Neural progenitor cell (in vitro differentiated cells): ENCODE measurements around the gene PNPT1. TPM values are rescaled to one million over a fixed set of nuclear protein-coding genes. Genes with fewer than 3 reads are reported as not detected.
"Not testable (repeated sequence)": the region's sequence is repeated elsewhere in the genome, so short reads cannot be mapped to it uniquely, and the experiment has no call there.

ENCODE experiments used
- DNase-seq: peaks from one replicate; pipeline ENCODE4 v3.0.0-alpha.2; 2016; ENCODE audit warnings: low spot score
- H2AFZ ChIP-seq: fragments of 200-600 bp; sonication (generic); replicated peaks from 2 replicates; pipeline ENCODE4 v1.6.1; 2016; ENCODE audit warnings: antibody characterized with exemption
- H3F3A ChIP-seq: fragments of 200-600 bp; sonication (generic); 2 replicates; pipeline ENCODE4 v1.6.1; 2016; ENCODE audit warnings: antibody characterized with exemption, low read depth
- H3K27ac ChIP-seq: fragments of 200-600 bp; sonication (generic); 2 replicates; pipeline ENCODE4 v1.5.1; 2016; ENCODE audit warnings: mild to moderate bottlenecking
- H3K27me3 ChIP-seq: fragments of 200-600 bp; sonication (generic); 2 replicates; pipeline ENCODE4 v1.6.1; 2016; ENCODE audit warnings: mild to moderate bottlenecking, moderate library complexity
- H3K36me3 ChIP-seq: fragments of 200-600 bp; sonication (generic); 2 replicates; pipeline ENCODE4 v1.5.1; 2016
- H3K4me1 ChIP-seq: fragments of 200-600 bp; sonication (generic); 2 replicates; pipeline ENCODE4 v1.6.1; 2016; ENCODE audit warnings: mixed run types
- H3K4me2 ChIP-seq: fragments of 200-600 bp; sonication (generic); 2 replicates; pipeline ENCODE4 v1.6.1; 2016
- H3K4me3 ChIP-seq: fragments of 200-600 bp; sonication (generic); 2 replicates; pipeline ENCODE4 v1.5.1; 2016
- H3K79me2 ChIP-seq: fragments of 200-600 bp; sonication (generic); 2 replicates; pipeline ENCODE4 v1.6.1; 2016; ENCODE audit warnings: low read depth
- H3K9ac ChIP-seq: fragments of 200-600 bp; sonication (generic); 2 replicates; pipeline ENCODE4 v1.6.1; 2016
- H3K9me3 ChIP-seq: fragments of 200-600 bp; sonication (generic); 2 replicates; pipeline ENCODE4 v1.5.1; 2016; ENCODE audit warnings: low read depth
- H4K20me1 ChIP-seq: fragments of 200-600 bp; sonication (generic); 2 replicates; pipeline ENCODE4 v1.6.1; 2016; ENCODE audit warnings: low read depth
- H3K27ac Mint-ChIP-seq: 3 replicates; pipeline ENCODE4 v1.8.0; 2021; ENCODE audit warnings: mixed read lengths
- H3K27me3 Mint-ChIP-seq: 2 replicates; pipeline ENCODE4 v1.8.0; 2022; ENCODE audit warnings: low read depth, mild to moderate bottlenecking, inconsistent platforms, moderate library complexity, mixed read lengths; ENCODE audit not compliant: insufficient read depth
- H3K36me3 Mint-ChIP-seq: 3 replicates; pipeline ENCODE4 v1.8.0; 2021; ENCODE audit warnings: mixed read lengths
- H3K4me1 Mint-ChIP-seq: 3 replicates; pipeline ENCODE4 v1.8.0; 2021; ENCODE audit warnings: mixed read lengths
- H3K4me3 Mint-ChIP-seq: 3 replicates; pipeline ENCODE4 v1.8.0; 2021; ENCODE audit warnings: mild to moderate bottlenecking, moderate library complexity, mixed read lengths
- H3K9me3 Mint-ChIP-seq: 3 replicates; pipeline ENCODE4 v1.8.0; 2020; ENCODE audit warnings: mixed read lengths
- EZH2 ChIP-seq: fragments of 200-600 bp; sonication (generic); IDR thresholded peaks from 2 replicates; pipeline ENCODE4 v1.6.1; 2017; ENCODE audit warnings: antibody characterized with exemption, mild to moderate bottlenecking, moderate library complexity
- EZH2phosphoT487 ChIP-seq: fragments of 200-600 bp; sonication (generic); IDR thresholded peaks from 2 replicates; pipeline ENCODE4 v1.6.1; 2017; ENCODE audit warnings: antibody characterized with exemption
- total RNA-seq: library from RNA; depleted of rRNA; stranded (reverse); fragments of >200 nt; gene quantifications from 2 replicates; pipeline ENCODE4 v1.2.3, GENCODE V29; 2015; ENCODE audit warnings: low replicate concordance
- TF ChIP-seq, protein P1 (sequence below): fragments of 200-600 bp; sonication (generic); IDR thresholded peaks from 2 replicates; pipeline ENCODE4 v1.5.1; 2017; ENCODE audit warnings: antibody characterized with exemption, mild to moderate bottlenecking

The PNPT1 gene
- total RNA-seq, 1 donor from 2014 or later: 33.5 TPM

DNA sequence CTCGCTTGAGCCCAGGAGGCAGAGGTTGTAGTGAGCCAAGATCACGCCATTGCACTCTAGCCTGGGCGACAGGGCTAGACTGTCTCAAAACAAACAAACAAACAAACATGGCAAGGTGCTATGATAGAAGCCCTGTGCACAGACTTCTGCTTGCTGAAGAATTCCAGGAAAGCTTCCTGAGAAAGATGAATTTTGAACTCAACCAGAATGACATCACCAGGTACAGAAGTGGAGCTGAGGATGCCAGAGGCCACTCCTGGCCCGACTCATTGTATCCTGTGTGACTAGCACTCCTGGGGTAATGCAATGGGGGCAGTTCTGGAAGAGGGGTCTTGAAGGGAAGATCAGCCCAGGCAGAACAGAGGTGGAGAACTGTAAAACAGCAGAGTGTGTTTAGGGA, 22.0 kb upstream of the PNPT1 start:
- Histone ChIP-seq H3K79me2 (no peaks in the 10 kb centered on the region), H3K9me3 (no peaks in the 10 kb centered on the region), H3F3A (no peaks in the 10 kb centered on the region), H3K9ac (no peak overlapping the region), H4K20me1 (no peaks in the 10 kb centered on the region), H3K4me1 (peaks cover 4% of the 10 kb centered on the region), H3K27ac (no peak overlapping the region), H3K4me3 (no peak overlapping the region), H3K4me2 (no peak overlapping the region), H2AFZ (no peak overlapping the region), H3K27me3 (no peaks in the 10 kb centered on the region), H3K36me3 (no peaks in the 10 kb centered on the region)
- Mint-ChIP-seq H3K4me1 (no peaks in the 10 kb centered on the region), H3K4me3 (no peak overlapping the region), H3K9me3 (no peaks in the 10 kb centered on the region), H3K27me3 (peaks cover 10% of the 10 kb centered on the region), H3K27ac (no peak overlapping the region), H3K36me3 (no peaks in the 10 kb centered on the region)
- no peak for TF ChIP-seq EZH2phosphoT487
- TF ChIP-seq EZH2: no peak
- TF ChIP-seq, protein P1, sequence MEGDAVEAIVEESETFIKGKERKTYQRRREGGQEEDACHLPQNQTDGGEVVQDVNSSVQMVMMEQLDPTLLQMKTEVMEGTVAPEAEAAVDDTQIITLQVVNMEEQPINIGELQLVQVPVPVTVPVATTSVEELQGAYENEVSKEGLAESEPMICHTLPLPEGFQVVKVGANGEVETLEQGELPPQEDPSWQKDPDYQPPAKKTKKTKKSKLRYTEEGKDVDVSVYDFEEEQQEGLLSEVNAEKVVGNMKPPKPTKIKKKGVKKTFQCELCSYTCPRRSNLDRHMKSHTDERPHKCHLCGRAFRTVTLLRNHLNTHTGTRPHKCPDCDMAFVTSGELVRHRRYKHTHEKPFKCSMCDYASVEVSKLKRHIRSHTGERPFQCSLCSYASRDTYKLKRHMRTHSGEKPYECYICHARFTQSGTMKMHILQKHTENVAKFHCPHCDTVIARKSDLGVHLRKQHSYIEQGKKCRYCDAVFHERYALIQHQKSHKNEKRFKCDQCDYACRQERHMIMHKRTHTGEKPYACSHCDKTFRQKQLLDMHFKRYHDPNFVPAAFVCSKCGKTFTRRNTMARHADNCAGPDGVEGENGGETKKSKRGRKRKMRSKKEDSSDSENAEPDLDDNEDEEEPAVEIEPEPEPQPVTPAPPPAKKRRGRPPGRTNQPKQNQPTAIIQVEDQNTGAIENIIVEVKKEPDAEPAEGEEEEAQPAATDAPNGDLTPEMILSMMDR: no peak
- no peak for DNase-seq

DNA sequence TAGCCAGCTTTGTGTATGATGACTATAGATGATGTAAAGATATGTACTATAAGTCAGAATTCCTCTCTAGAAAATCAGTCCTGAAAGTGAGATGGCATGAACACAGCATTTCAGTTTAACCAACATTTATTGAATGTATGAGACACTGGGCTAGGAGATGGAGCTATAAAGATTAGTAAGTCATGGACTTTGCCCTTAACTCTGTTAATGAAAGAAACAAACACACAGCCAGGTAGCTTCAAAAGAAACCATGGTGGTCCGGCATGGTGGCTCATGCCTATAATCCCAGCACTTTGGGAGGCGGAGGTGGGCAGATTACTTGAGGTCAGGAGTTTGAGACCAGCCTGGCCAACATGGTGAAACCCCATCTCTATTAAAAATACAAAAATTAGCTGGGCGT, 21.5 kb upstream of the PNPT1 start:
- H3K9me3 ChIP-seq, H3K9me3 Mint-ChIP-seq, H3K36me3 Mint-ChIP-seq, H3K4me3 Mint-ChIP-seq, H3F3A ChIP-seq, H3K27ac Mint-ChIP-seq, H3K4me3 ChIP-seq, H3K4me1 Mint-ChIP-seq, H3K27me3 Mint-ChIP-seq, H3K27ac ChIP-seq, H3K79me2 ChIP-seq, H3K4me2 ChIP-seq, H2AFZ ChIP-seq, H3K36me3 ChIP-seq, H3K9ac ChIP-seq, DNase-seq, H4K20me1 ChIP-seq, H3K4me1 ChIP-seq, H3K27me3 ChIP-seq: not testable (repeated sequence)

- peaks cover 6% of the 10 kb centered on the region for H3K4me1 ChIP-seq
- no peak overlapping the region for H3K4me3 ChIP-seq
- H3K27ac ChIP-seq: no peak overlapping the region
- no peaks in the 10 kb centered on the region for H3K27me3 ChIP-seq
- no peak overlapping the region for H3K9ac ChIP-seq
- no peaks in the 10 kb centered on the region for H3K79me2 ChIP-seq
- Mint-ChIP-seq H3K27me3 (peaks cover 5% of the 10 kb centered on the region), H3K27ac (no peak overlapping the region), H3K4me1 (no peaks in the 10 kb centered on the region), H3K36me3 (no peaks in the 10 kb centered on the region), H3K4me3 (no peak overlapping the region), H3K9me3 (no peaks in the 10 kb centered on the region)
- H3K9me3 ChIP-seq: no peaks in the 10 kb centered on the region
- no peak for TF ChIP-seq EZH2
- TF ChIP-seq EZH2phosphoT487: no peak
- TF ChIP-seq, protein P1: no peak
- H3F3A ChIP-seq: no peaks in the 10 kb centered on the region
- no peak overlapping the region for H3K4me2 ChIP-seq
- peak; percentile 15 for DNase-seq
- H2AFZ ChIP-seq: no peak overlapping the region
- no peaks in the 10 kb centered on the region for H3K36me3 ChIP-seq
- H4K20me1 ChIP-seq: no peaks in the 10 kb centered on the region
Measured at GRCh38 chr2:55712477-55713060, 18.9 kb upstream of the PNPT1 start.

- Histone ChIP-seq H3K79me2 (no peaks in the 10 kb centered on the region), H3K27me3 (no peaks in the 10 kb centered on the region), H3K9ac (no peak overlapping the region), H3K4me2 (no peak overlapping the region), H3K36me3 (no peaks in the 10 kb centered on the region), H3F3A (no peaks in the 10 kb centered on the region), H3K9me3 (no peaks in the 10 kb centered on the region), H3K4me3 (no peak overlapping the region), H3K4me1 (peaks cover 10% of the 10 kb centered on the region), H4K20me1 (no peaks in the 10 kb centered on the region), H3K27ac (no peak overlapping the region), H2AFZ (no peak overlapping the region)
- Mint-ChIP-seq H3K4me1 (peaks cover 3% of the 10 kb centered on the region), H3K27me3 (peaks cover 2% of the 10 kb centered on the region), H3K9me3 (no peaks in the 10 kb centered on the region), H3K27ac (no peak overlapping the region), H3K4me3 (no peak overlapping the region), H3K36me3 (no peaks in the 10 kb centered on the region)
- no peak for DNase-seq
- TF ChIP-seq EZH2phosphoT487: no peak
- TF ChIP-seq EZH2: no peak
- TF ChIP-seq, protein P1: no peak
Measured at GRCh38 chr2:55710025-55710424, 16.4 kb upstream of the PNPT1 start.
